ENCODE measurements around the gene NRP1. TPM values are rescaled to one million over a fixed set of nuclear protein-coding genes. Genes with fewer than 3 reads are reported as not detected.

The NRP1 gene
- total RNA-seq, 3 donors from 2014 or later, result 12.3 to 52.3 (median 33.2) TPM

- intact Hi-C loops (cut with DNase I, micrococcal nuclease), result no loop called here
- no peaks in the 10 kb centered on the region for H3K36me3 ChIP-seq (ENCODE audit: low read depth)
Observed at GRCh38 chr10:33208166-33208565, 126.3 kb downstream of the NRP1 start.

GRCh38 chr10:33204031-33204430 is 130.4 kb downstream of the NRP1 start:
- H3K4me3 ChIP-seq, result no peak overlapping the region
- intact Hi-C loops (cut with DNase I, micrococcal nuclease), result no loop called here
- H3K4me1 ChIP-seq (ENCODE audit: low read depth), result no peaks in the 10 kb centered on the region
- no peaks in the 10 kb centered on the region for H3K9me3 ChIP-seq
- no peaks in the 10 kb centered on the region for H3K36me3 ChIP-seq (ENCODE audit: low read depth)
- DNase-seq (no peak), ATAC-seq (no peak)
- no peak for TF ChIP-seq CTCF (IDR thresholded peaks at IDR 0.05)

More at GRCh38 chr10:33208166-33208565, 126.3 kb downstream of the NRP1 start:
- DNase-seq, result no peak
- H3K9me3 ChIP-seq, result no peaks in the 10 kb centered on the region
- TF ChIP-seq CTCF (IDR thresholded peaks at IDR 0.05), result no peak
- no peak for ATAC-seq
- H3K4me3 ChIP-seq, result no peak overlapping the region
- no peaks in the 10 kb centered on the region for H3K4me1 ChIP-seq (ENCODE audit: low read depth)

- H3K36me3 ChIP-seq (ENCODE audit: low read depth), result no peaks in the 10 kb centered on the region
- no peaks in the 10 kb centered on the region for H3K4me1 ChIP-seq (ENCODE audit: low read depth)
- no peak overlapping the region for H3K4me3 ChIP-seq
- intact Hi-C loops (cut with DNase I, micrococcal nuclease), result no loop called here
- no peak for ATAC-seq
- TF ChIP-seq CTCF (IDR thresholded peaks at IDR 0.05), result no peak
- no peak for DNase-seq
- H3K9me3 ChIP-seq, result no peaks in the 10 kb centered on the region
Observed at GRCh38 chr10:33201971-33202370, 132.5 kb downstream of the NRP1 start.

GRCh38 chr10:33201056-33201780 is 133.2 kb downstream of the NRP1 start:
- no peak for TF ChIP-seq CTCF (IDR thresholded peaks at IDR 0.05)
- no peaks in the 10 kb centered on the region for H3K9me3 ChIP-seq
- intact Hi-C loops (cut with DNase I, micrococcal nuclease), result no loop called here

GRCh38 chr10:33199731-33200232 is 134.7 kb downstream of the NRP1 start:
- TF ChIP-seq CTCF (IDR thresholded peaks at IDR 0.05), result no peak
- ATAC-seq, result no peak

More at GRCh38 chr10:33201056-33201780, 133.2 kb downstream of the NRP1 start:
- no peaks in the 10 kb centered on the region for H3K36me3 ChIP-seq (ENCODE audit: low read depth)
- DNase-seq (no peak), ATAC-seq (no peak)
- H3K4me3 ChIP-seq, result no peak overlapping the region
- peaks cover 6% of the 10 kb centered on the region for H3K4me1 ChIP-seq (ENCODE audit: low read depth)

More at GRCh38 chr10:33199731-33200232, 134.7 kb downstream of the NRP1 start:
- DNase-seq, result no peak
- intact Hi-C loops (cut with DNase I, micrococcal nuclease), result no loop called here
- Histone ChIP-seq H3K4me1 (ENCODE audit: low read depth) (peaks cover 7% of the 10 kb centered on the region), H3K4me3 (no peak overlapping the region), H3K36me3 (ENCODE audit: low read depth) (no peaks in the 10 kb centered on the region), H3K9me3 (no peaks in the 10 kb centered on the region)

Measured in mucosa of descending colon (tissue), 3 donors.